A204.1 (cell line): ENCODE measurements around the gene UBL4A.

Experiments
- FAIRE-seq: peaks from 2 replicates; lab custom pipeline; 2012; peaks lifted over from hg19 to GRCh38; lab: Jason Lieb, UNC

Gene UBL4A

GRCh38 chrX:154460326-154460725 is 26.1 kb downstream of the UBL4A start:
- no peak for FAIRE-seq

GRCh38 chrX:154459832-154460231 is 26.6 kb downstream of the UBL4A start:
- FAIRE-seq, result no peak

GRCh38 chrX:154458954-154459778 is 27.2 kb downstream of the UBL4A start:
- no peak for FAIRE-seq

- no peak for FAIRE-seq
These were observed 28.1 kb downstream of the UBL4A start, which contains the start of gene PLXNA3 for GRCh38 chrX:154458116-154458953. Gene PLXNA3, plus strand, starts transcription at chrX:154458281. Its CDS starts 1,903 bp downstream, at chrX:154460184.

GRCh38 chrX:154457491-154458115 is 28.8 kb downstream of the UBL4A start:
- FAIRE-seq, result no peak

- FAIRE-seq, result no peak
These were observed 33.6 kb downstream of the UBL4A start for GRCh38 chrX:154452823-154453222.

- FAIRE-seq, result no peak
These were observed 36.1 kb downstream of the UBL4A start for GRCh38 chrX:154450312-154450711.

GRCh38 chrX:154449618-154450017 is 36.8 kb downstream of the UBL4A start:
- FAIRE-seq, result no peak

- FAIRE-seq, result no peak
These were observed 37.9 kb downstream of the UBL4A start for GRCh38 chrX:154448484-154448883.

- FAIRE-seq, result no peak
These were observed 40.0 kb downstream of the UBL4A start for GRCh38 chrX:154446430-154446829.

GRCh38 chrX:154445776-154446175 is 40.6 kb downstream of the UBL4A start:
- FAIRE-seq, result no peak

GRCh38 chrX:154444755-154445246 is 41.6 kb downstream of the UBL4A start:
- FAIRE-seq, result no peak

- FAIRE-seq, result no peak
These were observed 42.2 kb downstream of the UBL4A start, which contains the start of gene FAM50A for GRCh38 chrX:154443992-154444754. Gene FAM50A, plus strand, starts transcription at chrX:154444141. Its CDS starts 95 bp downstream, at chrX:154444236.

- FAIRE-seq, result no peak
These were observed 42.9 kb downstream of the UBL4A start for GRCh38 chrX:154443479-154443910.

- no peak for FAIRE-seq
These were observed 44.3 kb downstream of the UBL4A start for GRCh38 chrX:154441984-154442707.

- FAIRE-seq, result no peak
These were observed 44.9 kb downstream of the UBL4A start for GRCh38 chrX:154441564-154441963.

GRCh38 chrX:154440623-154441357 is 45.6 kb downstream of the UBL4A start:
- FAIRE-seq, result no peak

- FAIRE-seq, result no peak
These were observed 46.6 kb downstream of the UBL4A start for GRCh38 chrX:154439841-154440240.

GRCh38 chrX:154437971-154438893 is 48.2 kb downstream of the UBL4A start:
- FAIRE-seq, result no peak
